ENCODE data around the gene DNTTIP2. TPM values are rescaled to one million over a fixed set of nuclear protein-coding genes. Genes with fewer than 3 reads are reported as not detected.

DNTTIP2 gene
- polyA plus RNA-seq, 1 experiment: 31.6 TPM

GRCh38 chr1:93820554-93821422 lies 58.2 kb downstream of the DNTTIP2 start:
- H3K27me3 ChIP-seq (ENCODE audit: control insufficient read depth, insufficient read depth, low read length): no peaks in the 10 kb centered on the region
- no peak overlapping the region for H3K4me3 ChIP-seq (ENCODE audit: low read depth, low read length)
- POLR2A ChIA-PET: no interaction called here
- CTCF ChIA-PET: interaction anchor here (0.9 to 1.5 kb wide), 2 partner anchors 177 to 191 kb away, joined by 5 to 8 read pairs; no protein-coding TSS in a partner anchor
- H3K9me3 ChIP-seq (ENCODE audit: control insufficient read depth, insufficient read depth, low read length): no peaks in the 10 kb centered on the region
- no peak for TF ChIP-seq CTCF (IDR thresholded peaks at IDR 0.05; ENCODE audit: low read depth, low read length)
- no peak for DNase-seq (ENCODE audit: low read depth, low spot score)
- H3K27ac ChIP-seq (ENCODE audit: low read depth, low read length): no peak overlapping the region

GRCh38 chr1:93818570-93818959 lies 60.4 kb downstream of the DNTTIP2 start:
- DNase-seq (ENCODE audit: low read depth, low spot score): no peak
- ChIA-PET CTCF (interaction anchor here (0.6 to 2.0 kb wide), 4 partner anchors 187 to 1415 kb away, joined by 3 to 11 read pairs (median 3); no protein-coding TSS in a partner anchor), POLR2A (no interaction called here)
- no peak overlapping the region for H3K27ac ChIP-seq (ENCODE audit: low read depth, low read length)
- no peak for TF ChIP-seq CTCF (IDR thresholded peaks at IDR 0.05; ENCODE audit: low read depth, low read length)
- no peak overlapping the region for H3K4me3 ChIP-seq (ENCODE audit: low read depth, low read length)
- no peaks in the 10 kb centered on the region for H3K9me3 ChIP-seq (ENCODE audit: control insufficient read depth, insufficient read depth, low read length)
- no peaks in the 10 kb centered on the region for H3K27me3 ChIP-seq (ENCODE audit: control insufficient read depth, insufficient read depth, low read length)

GRCh38 chr1:93817819-93818569 lies 61.0 kb downstream of the DNTTIP2 start:
- Histone ChIP-seq H3K27ac (ENCODE audit: low read depth, low read length) (no peak overlapping the region), H3K9me3 (ENCODE audit: control insufficient read depth, insufficient read depth, low read length) (no peaks in the 10 kb centered on the region), H3K4me3 (ENCODE audit: low read depth, low read length) (no peak overlapping the region), H3K27me3 (ENCODE audit: control insufficient read depth, insufficient read depth, low read length) (no peaks in the 10 kb centered on the region)
- CTCF ChIA-PET: interaction anchor here (0.6 to 2.0 kb wide), 6 partner anchors 13 to 1416 kb away, joined by 3 to 11 read pairs (median 4); no protein-coding TSS in a partner anchor
- TF ChIP-seq CTCF (IDR thresholded peaks at IDR 0.05; ENCODE audit: low read depth, low read length): no peak
- DNase-seq (ENCODE audit: low read depth, low spot score): no peak
- POLR2A ChIA-PET: no interaction called here

DNA sequence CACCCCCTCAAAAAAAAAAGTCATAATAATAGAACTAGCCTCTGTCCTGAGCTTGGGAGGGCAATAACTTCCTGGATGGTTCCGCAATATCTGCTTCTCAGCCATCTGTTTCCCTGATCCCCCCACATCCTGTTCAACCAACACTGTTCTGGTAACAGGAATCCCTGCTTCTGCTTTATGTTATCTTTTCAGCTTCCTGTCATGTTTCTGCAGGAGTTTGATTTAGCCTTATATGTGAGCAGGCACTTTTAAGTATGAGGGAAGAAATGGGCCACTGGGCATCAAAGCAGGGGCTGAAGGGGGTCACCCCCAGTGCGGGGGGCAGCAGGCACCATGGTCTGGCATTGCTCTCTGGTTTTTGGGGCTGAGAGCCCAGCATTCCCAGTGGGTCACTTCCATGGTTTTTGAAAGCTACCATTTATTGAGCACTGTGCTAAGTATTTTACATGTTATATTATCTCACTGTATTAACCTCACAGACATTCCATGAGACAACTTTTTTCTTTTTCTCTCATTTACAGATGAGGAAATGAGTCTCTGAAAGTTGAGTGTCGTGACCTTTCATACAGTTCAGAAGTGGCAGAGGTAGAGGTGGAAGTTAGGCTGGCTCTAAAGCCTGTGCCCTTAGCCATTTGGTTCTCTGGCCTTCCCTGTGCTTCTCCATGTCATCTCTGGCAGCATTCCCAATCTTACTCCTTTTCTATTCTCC lies 61.9 kb downstream of the DNTTIP2 start:
- ChIA-PET POLR2A (interaction anchor here (0.6 to 1.1 kb wide), 6 partner anchors 22 to 188 kb away, joined by 3 to 8 read pairs (median 5); partner anchors contain the start of gene BCAR3), CTCF (interaction anchor here (0.6 to 7.4 kb wide), 10 partner anchors 8 to 513 kb away, joined by 3 to 270 read pairs (median 4); no protein-coding TSS in a partner anchor)
- peak overlapping the region; percentile 25 for H3K27ac ChIP-seq (ENCODE audit: low read depth, low read length)
- H3K27me3 ChIP-seq (ENCODE audit: control insufficient read depth, insufficient read depth, low read length): no peaks in the 10 kb centered on the region
- no peak for TF ChIP-seq CTCF (IDR thresholded peaks at IDR 0.05; ENCODE audit: low read depth, low read length)
- no peaks in the 10 kb centered on the region for H3K9me3 ChIP-seq (ENCODE audit: control insufficient read depth, insufficient read depth, low read length)
- DNase-seq (ENCODE audit: low read depth, low spot score): peak; percentile 48
- no peak overlapping the region for H3K4me3 ChIP-seq (ENCODE audit: low read depth, low read length)

Small RNAs within 50 kb of the gene (small RNA-seq; reads per million reads assigned to genes)
- gene AL117351.2 (ENCODE audit: insufficient read length, low read depth) (not detected), gene MIR760 (ENCODE audit: insufficient read length, low read depth) (not detected)

Other genes starting within 250 kb of the DNTTIP2 start
- 20.6 and 24.9 TPM in 2 replicates for gene BCAR3, start 197.4 kb downstream of the DNTTIP2 start, polyA plus RNA-seq (2011; rRNA removed)
- 45.1 and 58.6 TPM in 2 replicates for gene GCLM, start 30.2 kb upstream of the DNTTIP2 start, polyA plus RNA-seq (2011; rRNA removed)
- gene ABCA4, start 241.9 kb upstream of the DNTTIP2 start, polyA plus RNA-seq (2011; rRNA removed): 0.17 TPM in 2 replicates